Mesenchymal stem cell (in vitro differentiated cells and primary cell): ENCODE data around the gene B3GAT1.

ENCODE experiments used
- DNase-seq: peaks from one replicate; pipeline ENCODE4 v3.0.0-alpha.2; 2013
- H2AFZ ChIP-seq: one replicate; pipeline ENCODE4 v1.6.1; 2013; ENCODE audit warnings: low read depth, mild to moderate bottlenecking, control low read depth, inconsistent platforms, low read length, moderate library complexity
- H2AK5ac ChIP-seq: 2 replicates; pipeline ENCODE4 v1.6.1; 2013; ENCODE audit warnings: low read length, moderate library complexity, mild to moderate bottlenecking, inconsistent platforms; ENCODE audit not compliant: severe bottlenecking
- H2BK120ac ChIP-seq: one replicate; pipeline ENCODE4 v1.6.1; 2013; ENCODE audit warnings: low read depth, mild to moderate bottlenecking, inconsistent platforms, low read length, moderate library complexity
- H2BK12ac ChIP-seq, 2 experiments: one replicate each; pipeline ENCODE4 v1.6.1; 2013; ENCODE audit warnings: inconsistent platforms in 2 of 2, low read length in 2 of 2, mild to moderate bottlenecking in 2 of 2, moderate library complexity in 2 of 2, control low read depth in 1 of 2
- H2BK15ac ChIP-seq: one replicate; pipeline ENCODE4 v1.6.1; 2013; ENCODE audit warnings: mild to moderate bottlenecking, low read depth, inconsistent platforms; ENCODE audit not compliant: poor library complexity, severe bottlenecking
- H2BK5ac ChIP-seq: 2 replicates; pipeline ENCODE4 v1.6.1; 2013; ENCODE audit warnings: low read depth, mild to moderate bottlenecking, low read length, control low read depth, inconsistent platforms; ENCODE audit not compliant: poor library complexity, severe bottlenecking
- H3K14ac ChIP-seq, 2 experiments: one replicate each; pipeline ENCODE4 v1.6.1; 2013; ENCODE audit warnings: inconsistent platforms in 2 of 2, low read length in 2 of 2, control low read depth in 1 of 2, mild to moderate bottlenecking in 1 of 2, moderate library complexity in 1 of 2
- H3K18ac ChIP-seq, 2 experiments: one replicate each; pipeline ENCODE4 v1.6.1; 2013; ENCODE audit warnings: inconsistent platforms in 2 of 2, low read length in 2 of 2, control low read depth in 1 of 2, low read depth in 1 of 2, mild to moderate bottlenecking in 1 of 2
- H3K23ac ChIP-seq, 2 experiments: one replicate each; pipeline ENCODE4 v1.6.1; 2013; ENCODE audit warnings: inconsistent platforms in 2 of 2, low read length in 2 of 2, mild to moderate bottlenecking in 2 of 2, moderate library complexity in 2 of 2, control low read depth in 1 of 2
- H3K27ac ChIP-seq: 2 replicates; pipeline ENCODE4 v1.5.1; 2013; ENCODE audit warnings: mild to moderate bottlenecking, moderate library complexity, low read length, control low read depth, inconsistent platforms; ENCODE audit not compliant: poor library complexity, severe bottlenecking
- H3K27me3 ChIP-seq, 2 experiments: 2 replicates each; pipeline versions ENCODE4 v1.6.1 to v1.7.0; 2013; ENCODE audit warnings: low read length in 2 of 2, mild to moderate bottlenecking in 2 of 2, moderate library complexity in 2 of 2, control low read depth in 1 of 2, inconsistent platforms in 1 of 2; ENCODE audit not compliant: control insufficient read depth in 1 of 2, insufficient read depth in 1 of 2
- H3K36me3 ChIP-seq, 2 experiments: 2 replicates each; pipeline versions ENCODE4 v1.6.1 to v1.7.0; 2013; ENCODE audit warnings: low read length in 2 of 2, control low read depth in 1 of 2, inconsistent platforms in 1 of 2, low read depth in 1 of 2, mild to moderate bottlenecking in 1 of 2; ENCODE audit not compliant: insufficient read depth in 2 of 2, control insufficient read depth in 1 of 2
- H3K4ac ChIP-seq, 2 experiments: one replicate each; pipeline ENCODE4 v1.6.1; 2013; ENCODE audit warnings: inconsistent platforms in 2 of 2, low read length in 2 of 2, mild to moderate bottlenecking in 2 of 2, moderate library complexity in 2 of 2, control low read depth in 1 of 2, low read depth in 1 of 2
- H3K4me1 ChIP-seq: 2 replicates; pipeline ENCODE4 v1.6.1; 2013; ENCODE audit warnings: low read depth, low read length, control low read depth; ENCODE audit not compliant: control insufficient read depth, insufficient read depth
- H3K4me2 ChIP-seq: 2 replicates; pipeline ENCODE4 v1.6.1; 2013; ENCODE audit warnings: low read length, mild to moderate bottlenecking, inconsistent platforms; ENCODE audit not compliant: poor library complexity, severe bottlenecking
- H3K4me3 ChIP-seq, 2 experiments: 2 replicates each; pipeline versions ENCODE4 v1.5.1 to v1.7.0; 2013; ENCODE audit warnings: low read length in 2 of 2, mild to moderate bottlenecking in 2 of 2, control low read depth in 1 of 2, low read depth in 1 of 2; ENCODE audit not compliant: insufficient read depth in 1 of 2
- H3K79me1 ChIP-seq: replicated peaks from 2 replicates; pipeline ENCODE4 v1.6.1; 2013; ENCODE audit warnings: mild to moderate bottlenecking, control low read depth, low read length, inconsistent platforms; ENCODE audit not compliant: poor library complexity, severe bottlenecking
- H3K9ac ChIP-seq: 2 replicates; pipeline ENCODE4 v1.7.0; 2013; ENCODE audit warnings: mild to moderate bottlenecking, low read length, moderate library complexity
- H3K9me3 ChIP-seq: 2 replicates; pipeline ENCODE4 v1.7.0; 2013; ENCODE audit warnings: mild to moderate bottlenecking, low read length; ENCODE audit not compliant: control insufficient read depth
- H4K8ac ChIP-seq: one replicate; pipeline ENCODE4 v1.6.1; 2013; ENCODE audit warnings: inconsistent platforms, mild to moderate bottlenecking, low read length, moderate library complexity
- H4K91ac ChIP-seq: one replicate; pipeline ENCODE4 v1.6.1; 2013; ENCODE audit warnings: mild to moderate bottlenecking, low read length, inconsistent platforms
- WGBS: methylation state at CpG from one replicate; pipeline ENCODE4 v1.1.7; 2013; ENCODE audit warnings: mixed read lengths; 5-methylcytosine and 5-hydroxymethylcytosine counted together

B3GAT1 gene

GRCh38 chr11:134436781-134437180 is 24.7 kb upstream of the B3GAT1 start:
- Histone ChIP-seq H3K9me3 (no peaks in the 10 kb centered on the region), H3K4me1 (peaks cover 2% of the 10 kb centered on the region), H3K79me1 (no peaks in the 10 kb centered on the region), H3K4ac (no peak overlapping the region), H3K4me3 (no peak overlapping the region), H2AFZ (no peak overlapping the region), H3K27ac (no peak overlapping the region), H2BK15ac (no peak overlapping the region), H3K36me3 (no peaks in the 10 kb centered on the region), H2BK120ac (no peak overlapping the region), H3K9ac (no peak overlapping the region), H3K27me3 (no peaks in the 10 kb centered on the region), H3K23ac (no peak overlapping the region), H2AK5ac (no peak overlapping the region), H2BK12ac (no peak overlapping the region), H4K91ac (no peak overlapping the region), H4K8ac (no peak overlapping the region), H3K18ac (no peak overlapping the region), H3K4me2 (no peak overlapping the region), H2BK5ac (no peak overlapping the region), H3K14ac (no peak overlapping the region)
- WGBS, result 80% methylated on average over 10 of the region's 10 CpGs
- no peak for DNase-seq

GRCh38 chr11:134433806-134434205 is 21.8 kb upstream of the B3GAT1 start:
- Histone ChIP-seq H3K23ac (no peak overlapping the region), H3K9ac (no peak overlapping the region), H2AFZ (no peak overlapping the region), H3K79me1 (no peaks in the 10 kb centered on the region), H3K14ac (no peak overlapping the region), H3K4me3 (no peak overlapping the region), H2BK15ac (no peak overlapping the region), H3K18ac (no peak overlapping the region), H3K4me1 (no peaks in the 10 kb centered on the region), H4K8ac (no peak overlapping the region), H3K4me2 (no peak overlapping the region), H2BK12ac (no peak overlapping the region), H2AK5ac (no peak overlapping the region), H3K27me3 (no peaks in the 10 kb centered on the region), H2BK5ac (no peak overlapping the region), H2BK120ac (no peak overlapping the region), H3K36me3 (no peaks in the 10 kb centered on the region), H3K27ac (no peak overlapping the region), H3K9me3 (peaks cover 2% of the 10 kb centered on the region), H3K4ac (no peak overlapping the region), H4K91ac (no peak overlapping the region)
- WGBS, result 78% methylated on average over 10 of the region's 10 CpGs
- DNase-seq, result no peak

- WGBS, result 70% methylated on average over 3 of the region's 3 CpGs
- Histone ChIP-seq H3K4me3 (no peak overlapping the region), H3K27me3 (no peaks in the 10 kb centered on the region), H3K4me1 (no peaks in the 10 kb centered on the region), H3K14ac (no peak overlapping the region), H3K4me2 (no peak overlapping the region), H2BK5ac (no peak overlapping the region), H2BK15ac (no peak overlapping the region), H3K36me3 (no peaks in the 10 kb centered on the region), H4K91ac (no peak overlapping the region), H3K27ac (no peak overlapping the region), H3K23ac (no peak overlapping the region), H2BK120ac (no peak overlapping the region), H3K4ac (no peak overlapping the region), H3K79me1 (no peaks in the 10 kb centered on the region), H2AK5ac (no peak overlapping the region), H3K18ac (no peak overlapping the region), H4K8ac (no peak overlapping the region), H3K9ac (no peak overlapping the region), H2BK12ac (no peak overlapping the region), H2AFZ (no peak overlapping the region), H3K9me3 (peaks cover 2% of the 10 kb centered on the region)
- no peak for DNase-seq
Measured at GRCh38 chr11:134433251-134433650, 21.2 kb upstream of the B3GAT1 start.

- no peak overlapping the region for H2BK15ac ChIP-seq
- H3K9me3 ChIP-seq, result peaks cover 2% of the 10 kb centered on the region
- H2BK120ac ChIP-seq, result no peak overlapping the region
- H2BK12ac ChIP-seq, result no peak overlapping the region
- H3K4me2 ChIP-seq, result no peak overlapping the region
- H3K79me1 ChIP-seq, result no peaks in the 10 kb centered on the region
- no peak overlapping the region for H3K18ac ChIP-seq
- no peak overlapping the region for H3K4ac ChIP-seq
- H3K27ac ChIP-seq, result no peak overlapping the region
- no peak overlapping the region for H2AK5ac ChIP-seq
- H3K27me3 ChIP-seq, result no peaks in the 10 kb centered on the region
- no peak overlapping the region for H2BK5ac ChIP-seq
- no peak overlapping the region for H3K14ac ChIP-seq
- 24% methylated on average over 2 of the region's 2 CpGs for WGBS
- no peak overlapping the region for H2AFZ ChIP-seq
- no peak overlapping the region for H4K91ac ChIP-seq
- no peaks in the 10 kb centered on the region for H3K36me3 ChIP-seq
- no peak overlapping the region for H3K23ac ChIP-seq
- H3K4me3 ChIP-seq, result no peak overlapping the region
- no peaks in the 10 kb centered on the region for H3K4me1 ChIP-seq
- no peak overlapping the region for H3K9ac ChIP-seq
- DNase-seq, result no peak
- no peak overlapping the region for H4K8ac ChIP-seq
Measured at GRCh38 chr11:134432776-134433175, 20.7 kb upstream of the B3GAT1 start.
